HG03066 (cell line): Measurements from ENCODE around the gene RABEP2.
A peak's percentile ranks its signal among the peaks of the same experiment; 100 is the strongest.
"Not testable (repeated sequence)": the region's sequence is repeated elsewhere in the genome, so short reads cannot be mapped to it uniquely, and the experiment has no call there.

Source experiments
- ATAC-seq: cut with Tn5 transposase; IDR thresholded peaks from one replicate; pipeline ENCODE4 v1.9.1; 2021; ENCODE audit warnings: low read depth; ENCODE audit not compliant: unreplicated experiment

RABEP2 gene

GRCh38 chr16:28935346-28935745, 10.3 kb upstream of the RABEP2 start:
- no peak for ATAC-seq

- no peak for ATAC-seq
Measured at GRCh38 chr16:28933171-28933570, 8.1 kb upstream of the RABEP2 start.

- no peak for ATAC-seq
Measured at GRCh38 chr16:28932339-28933141, 7.5 kb upstream of the RABEP2 start.

- ATAC-seq: no peak
Measured at GRCh38 chr16:28931801-28932225, 6.8 kb upstream of the RABEP2 start, which contains the start of gene CD19. Gene CD19 (plus strand): TSS chr16:28931971. CDS start chr16:28932001, 30 bp downstream.

- ATAC-seq: no peak
Measured at GRCh38 chr16:28930652-28931051, 5.6 kb upstream of the RABEP2 start.

GRCh38 chr16:28930203-28930602, 5.2 kb upstream of the RABEP2 start:
- ATAC-seq: no peak

GRCh38 chr16:28927815-28928214, 2.8 kb upstream of the RABEP2 start:
- no peak for ATAC-seq

- not testable (repeated sequence) for ATAC-seq
Measured at GRCh38 chr16:28926284-28926683, 1.2 kb upstream of the RABEP2 start.

GRCh38 chr16:28925386-28926228, 569 bp upstream of the RABEP2 start:
- peak; percentile 31 for ATAC-seq

GRCh38 chr16:28924399-28924761, 658 bp downstream of the RABEP2 start:
- ATAC-seq: no peak

- ATAC-seq: peak; percentile 60
Measured at GRCh38 chr16:28923652-28924398, 1.2 kb downstream of the RABEP2 start.

- ATAC-seq: no peak
Measured at GRCh38 chr16:28923231-28923587, 1.8 kb downstream of the RABEP2 start.

GRCh38 chr16:28918698-28919097, 6.3 kb downstream of the RABEP2 start:
- no peak for ATAC-seq

- ATAC-seq: no peak
Measured at GRCh38 chr16:28917095-28917494, 7.9 kb downstream of the RABEP2 start.

- ATAC-seq: no peak
Measured at GRCh38 chr16:28915181-28915580, 9.9 kb downstream of the RABEP2 start.

GRCh38 chr16:28913946-28914724, 10.9 kb downstream of the RABEP2 start:
- no peak for ATAC-seq

- no peak for ATAC-seq
Measured at GRCh38 chr16:28912558-28912957, 12.5 kb downstream of the RABEP2 start.

- no peak for ATAC-seq
Measured at GRCh38 chr16:28910086-28911031, 14.7 kb downstream of the RABEP2 start.

- ATAC-seq: no peak
Measured at GRCh38 chr16:28905800-28906372, 19.2 kb downstream of the RABEP2 start.
